Measurements from ENCODE around the gene ATAD1.
A peak's percentile ranks its signal among the peaks of the same experiment; 100 is the strongest.
"Not testable (repeated sequence)": the region's sequence is repeated elsewhere in the genome, so short reads cannot be mapped to it uniquely, and the experiment has no call there.

Gene ATAD1

DNA sequence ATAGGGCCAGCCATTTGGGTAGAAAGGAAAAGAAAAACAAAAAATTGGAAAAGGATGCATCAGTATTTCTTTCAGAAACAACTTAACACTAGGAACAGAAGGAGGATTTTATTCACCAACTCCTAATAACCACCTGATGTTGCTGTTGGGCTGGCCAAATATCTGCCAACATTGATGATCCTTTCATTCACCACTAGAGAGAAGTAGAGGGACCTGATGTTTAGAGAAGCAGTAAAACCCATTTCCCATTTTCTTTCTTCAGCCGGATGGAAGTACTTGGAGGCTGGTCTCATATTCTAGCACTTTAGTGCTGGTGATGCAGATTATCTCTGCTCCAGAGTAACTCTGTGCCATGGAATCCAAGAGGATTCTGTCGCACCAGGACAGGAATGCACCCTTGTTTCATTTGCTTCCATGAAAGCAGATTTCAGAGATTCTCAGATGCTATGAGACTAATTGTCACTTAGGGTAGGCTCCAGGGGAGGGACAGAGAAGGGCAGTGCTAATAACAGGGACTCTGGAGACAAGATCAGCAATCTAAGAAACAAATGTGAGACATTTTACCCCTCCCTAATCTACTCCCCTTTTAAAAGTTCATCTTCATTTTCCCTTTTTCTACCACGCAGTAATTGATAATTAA is 42.2 kb upstream of the ATAD1 start:
- DNase-seq (ENCODE audit: low spot score), result peak; percentile 65

GRCh38 chr10:87855665-87856064 is 37.6 kb upstream of the ATAD1 start:
- POLR2A ChIA-PET (ENCODE audit: low non-redundant PET); H3K27ac ChIP-seq; DNase-seq (ENCODE audit: low spot score); CTCF ChIA-PET: not testable (repeated sequence)

More for the DNA sequence above, 42.2 kb upstream of the ATAD1 start:
- no peak overlapping the region for H3K27ac ChIP-seq
- TF ChIP-seq, protein P1, sequence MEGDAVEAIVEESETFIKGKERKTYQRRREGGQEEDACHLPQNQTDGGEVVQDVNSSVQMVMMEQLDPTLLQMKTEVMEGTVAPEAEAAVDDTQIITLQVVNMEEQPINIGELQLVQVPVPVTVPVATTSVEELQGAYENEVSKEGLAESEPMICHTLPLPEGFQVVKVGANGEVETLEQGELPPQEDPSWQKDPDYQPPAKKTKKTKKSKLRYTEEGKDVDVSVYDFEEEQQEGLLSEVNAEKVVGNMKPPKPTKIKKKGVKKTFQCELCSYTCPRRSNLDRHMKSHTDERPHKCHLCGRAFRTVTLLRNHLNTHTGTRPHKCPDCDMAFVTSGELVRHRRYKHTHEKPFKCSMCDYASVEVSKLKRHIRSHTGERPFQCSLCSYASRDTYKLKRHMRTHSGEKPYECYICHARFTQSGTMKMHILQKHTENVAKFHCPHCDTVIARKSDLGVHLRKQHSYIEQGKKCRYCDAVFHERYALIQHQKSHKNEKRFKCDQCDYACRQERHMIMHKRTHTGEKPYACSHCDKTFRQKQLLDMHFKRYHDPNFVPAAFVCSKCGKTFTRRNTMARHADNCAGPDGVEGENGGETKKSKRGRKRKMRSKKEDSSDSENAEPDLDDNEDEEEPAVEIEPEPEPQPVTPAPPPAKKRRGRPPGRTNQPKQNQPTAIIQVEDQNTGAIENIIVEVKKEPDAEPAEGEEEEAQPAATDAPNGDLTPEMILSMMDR (conservative IDR thresholded peaks at IDR 0.05; ENCODE audit: low read depth), result peak; percentile 47
- POLR2A ChIA-PET (ENCODE audit: low non-redundant PET), result no interaction called here
- CTCF ChIA-PET, result interaction anchor here (0.6 to 4.2 kb wide), 5 partner anchors 10 to 843 kb away, joined by 3 to 37 read pairs (median 3); no protein-coding TSS in a partner anchor

GRCh38 chr10:87855247-87855646 is 37.2 kb upstream of the ATAD1 start:
- CTCF ChIA-PET; H3K27ac ChIP-seq; DNase-seq (ENCODE audit: low spot score); POLR2A ChIA-PET (ENCODE audit: low non-redundant PET): not testable (repeated sequence)

GRCh38 chr10:87852089-87852488 is 34.1 kb upstream of the ATAD1 start:
- H3K27ac ChIP-seq, result no peak overlapping the region
- ChIA-PET POLR2A (ENCODE audit: low non-redundant PET) (no interaction called here), CTCF (interaction anchor here (1.1 to 1.6 kb wide), 4 partner anchors 10 to 538 kb away, joined by 3 to 5 read pairs (median 4); no protein-coding TSS in a partner anchor)
- TF ChIP-seq, protein P1 (conservative IDR thresholded peaks at IDR 0.05; ENCODE audit: low read depth), result no peak
- DNase-seq (ENCODE audit: low spot score), result no peak

DNA sequence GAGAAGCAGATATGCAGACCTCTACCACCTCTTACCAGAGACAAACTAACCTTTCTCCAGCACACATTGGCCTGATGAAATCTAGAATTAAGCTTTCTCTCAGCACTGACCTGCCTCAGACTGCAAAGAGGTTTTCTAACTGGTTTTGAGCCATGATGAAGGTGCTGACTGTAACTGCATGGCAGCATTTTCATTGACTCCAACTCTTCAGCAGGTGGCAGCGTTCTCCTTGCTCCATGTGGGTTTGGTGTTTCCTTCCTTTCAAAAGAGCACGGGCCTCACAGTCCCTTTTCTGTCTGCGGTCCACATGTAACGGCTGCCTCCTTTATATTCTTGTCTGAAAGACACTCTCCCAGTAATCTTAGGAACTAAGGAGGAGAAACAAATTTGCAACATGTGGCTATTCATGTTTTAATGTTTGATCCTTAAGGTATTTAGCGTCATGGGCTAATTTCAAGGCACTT is 32.7 kb upstream of the ATAD1 start:
- TF ChIP-seq, protein P1 (conservative IDR thresholded peaks at IDR 0.05; ENCODE audit: low read depth), result peak; percentile 54
- no peak overlapping the region for H3K27ac ChIP-seq
- ChIA-PET CTCF (interaction anchor here (0.5 to 1.6 kb wide), 9 partner anchors 8 to 1030 kb away, joined by 3 to 8 read pairs (median 3); no protein-coding TSS in a partner anchor), POLR2A (ENCODE audit: low non-redundant PET) (no interaction called here)
- DNase-seq (ENCODE audit: low spot score), result peak; percentile 46

GRCh38 chr10:87849001-87849400 is 31.0 kb upstream of the ATAD1 start:
- TF ChIP-seq, protein P1 (conservative IDR thresholded peaks at IDR 0.05; ENCODE audit: low read depth), result no peak
- CTCF ChIA-PET, result no interaction called here
- POLR2A ChIA-PET (ENCODE audit: low non-redundant PET), result no interaction called here
- DNase-seq (ENCODE audit: low spot score), result no peak
- H3K27ac ChIP-seq, result no peak overlapping the region

GRCh38 chr10:87847550-87847949 is 29.5 kb upstream of the ATAD1 start:
- TF ChIP-seq, protein P1 (conservative IDR thresholded peaks at IDR 0.05; ENCODE audit: low read depth), result no peak
- ChIA-PET CTCF (no interaction called here), POLR2A (ENCODE audit: low non-redundant PET) (no interaction called here)
- no peak for DNase-seq (ENCODE audit: low spot score)
- H3K27ac ChIP-seq, result no peak overlapping the region

- CTCF ChIA-PET, result interaction anchor here (1.0 to 1.2 kb wide), 2 partner anchors 13 to 27 kb away, joined by 3 to 6 read pairs; no protein-coding TSS in a partner anchor
- POLR2A ChIA-PET (ENCODE audit: low non-redundant PET); DNase-seq (ENCODE audit: low spot score); H3K27ac ChIP-seq: not testable (repeated sequence)
Observed at GRCh38 chr10:87846711-87847110, 28.7 kb upstream of the ATAD1 start.
